Smooth muscle cell (in vitro differentiated cells): ENCODE measurements around the gene GPR135. TPM values are rescaled to one million over a fixed set of nuclear protein-coding genes. Genes with fewer than 3 reads are reported as not detected.

ENCODE experiments used
- DNase-seq: peaks from one replicate; lab custom pipeline; 2025; ENCODE audit not compliant: unreplicated experiment; lab: John Stamatoyannopoulos, UW
- H2AFZ ChIP-seq: fragments of 200-600 bp; sonication (generic); 2 replicates; pipeline ENCODE4 v1.6.0; 2016; ENCODE audit warnings: antibody characterized with exemption, low read depth, mild to moderate bottlenecking
- H3F3A ChIP-seq: fragments of 200-600 bp; sonication (generic); 2 replicates; pipeline ENCODE4 v1.6.0; 2017; ENCODE audit warnings: antibody characterized with exemption, low read depth
- H3K27ac ChIP-seq: fragments of 200-600 bp; sonication (generic); 2 replicates; pipeline ENCODE4 v1.5.1; 2016; ENCODE audit warnings: low read depth, mild to moderate bottlenecking
- H3K27me3 ChIP-seq: fragments of 200-600 bp; sonication (generic); 2 replicates; pipeline ENCODE4 v1.6.1; 2016; ENCODE audit warnings: low read depth, mild to moderate bottlenecking
- H3K36me3 ChIP-seq: fragments of 200-600 bp; sonication (generic); 2 replicates; pipeline ENCODE4 v1.5.1; 2016; ENCODE audit warnings: low read depth
- H3K4me1 ChIP-seq: fragments of 200-600 bp; sonication (generic); 2 replicates; pipeline ENCODE4 v1.5.1; 2016; ENCODE audit warnings: low read depth
- H3K4me2 ChIP-seq: fragments of 200-600 bp; sonication (generic); 2 replicates; pipeline ENCODE4 v1.6.0; 2016; ENCODE audit warnings: mild to moderate bottlenecking
- H3K4me3 ChIP-seq: fragments of 200-600 bp; sonication (generic); 2 replicates; pipeline ENCODE4 v1.5.1; 2016; ENCODE audit warnings: mild to moderate bottlenecking
- H3K79me2 ChIP-seq: fragments of 200-600 bp; sonication (generic); 2 replicates; pipeline ENCODE4 v1.6.0; 2016; ENCODE audit warnings: low read depth, mild to moderate bottlenecking
- H3K9ac ChIP-seq: fragments of 200-600 bp; sonication (generic); 2 replicates; pipeline ENCODE4 v1.6.0; 2016; ENCODE audit warnings: low read depth
- H3K9me3 ChIP-seq: fragments of 200-600 bp; sonication (generic); replicated peaks from 2 replicates; pipeline ENCODE4 v1.5.1; 2016; ENCODE audit warnings: low read depth
- H4K20me1 ChIP-seq: fragments of 200-600 bp; sonication (generic); 2 replicates; pipeline ENCODE4 v1.6.0; 2016; ENCODE audit warnings: low read depth
- WGBS: methylation state at CpG from one replicate; pipeline ENCODE4 v1.1.7; 2016; ENCODE audit warnings: low lambda C conversion rate; 5-methylcytosine and 5-hydroxymethylcytosine counted together
- polyA plus RNA-seq: library from polyadenylated mRNA; unstranded; fragments of >200 nt; fragmentation: Nextera tagmentation; extraction: Ambion mirVana; gene quantifications from 2 replicates; pipeline ENCODE4 v1.2.1, GENCODE V29; 2016
- total RNA-seq: library from RNA; depleted of rRNA; stranded (reverse); fragments of >200 nt; gene quantifications from 2 replicates; pipeline ENCODE4 v1.2.3, GENCODE V29; 2014
- TF ChIP-seq, protein P1 (sequence below): fragments of 200-600 bp; sonication (generic); IDR thresholded peaks from 2 replicates; pipeline ENCODE4 v1.5.1; 2017; ENCODE audit warnings: borderline replicate concordance, mild to moderate bottlenecking, antibody characterized with exemption; ENCODE audit not compliant: insufficient read depth, poor library complexity, severe bottlenecking

Gene GPR135
- total and polyA plus RNA-seq, 2 experiments from 2014 or later = 1.1 to 2.1 TPM

DNA sequence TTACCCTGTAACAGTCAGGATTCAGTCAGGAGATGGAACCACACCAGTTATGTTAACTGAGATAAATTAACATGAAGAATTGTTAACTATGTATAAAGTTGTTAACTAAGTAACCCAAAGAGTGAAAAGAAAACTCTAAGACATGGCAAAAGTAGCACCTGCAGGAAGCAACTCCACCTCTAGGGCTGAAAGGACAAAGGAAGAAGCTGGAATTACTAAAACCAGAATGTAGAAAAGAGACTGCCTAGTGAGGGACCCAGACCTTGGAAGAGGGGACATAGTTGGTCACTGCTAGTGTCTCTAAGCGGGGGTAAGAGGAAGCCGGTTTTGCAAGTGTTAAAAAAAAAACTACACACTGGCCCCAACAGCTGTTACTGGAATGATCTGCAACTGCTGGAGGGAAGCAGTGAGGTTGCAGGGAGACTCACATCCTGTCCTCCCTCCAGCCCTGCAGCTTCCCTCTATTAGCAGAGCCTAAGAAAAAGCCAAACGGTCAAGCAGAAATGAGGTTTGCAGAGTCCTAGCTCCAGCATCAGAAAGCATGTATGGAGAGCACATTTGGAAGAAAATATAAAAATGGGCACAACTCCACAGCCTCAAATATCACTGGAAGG, 39.8 kb downstream of the GPR135 start:
- H3F3A ChIP-seq = no peaks in the 10 kb centered on the region
- no peak overlapping the region for H3K4me2 ChIP-seq
- H3K4me3 ChIP-seq = no peak overlapping the region
- H3K79me2 ChIP-seq = no peaks in the 10 kb centered on the region
- H3K36me3 ChIP-seq = no peaks in the 10 kb centered on the region
- no peaks in the 10 kb centered on the region for H3K9me3 ChIP-seq
- H3K4me1 ChIP-seq = no peaks in the 10 kb centered on the region
- TF ChIP-seq, protein P1, sequence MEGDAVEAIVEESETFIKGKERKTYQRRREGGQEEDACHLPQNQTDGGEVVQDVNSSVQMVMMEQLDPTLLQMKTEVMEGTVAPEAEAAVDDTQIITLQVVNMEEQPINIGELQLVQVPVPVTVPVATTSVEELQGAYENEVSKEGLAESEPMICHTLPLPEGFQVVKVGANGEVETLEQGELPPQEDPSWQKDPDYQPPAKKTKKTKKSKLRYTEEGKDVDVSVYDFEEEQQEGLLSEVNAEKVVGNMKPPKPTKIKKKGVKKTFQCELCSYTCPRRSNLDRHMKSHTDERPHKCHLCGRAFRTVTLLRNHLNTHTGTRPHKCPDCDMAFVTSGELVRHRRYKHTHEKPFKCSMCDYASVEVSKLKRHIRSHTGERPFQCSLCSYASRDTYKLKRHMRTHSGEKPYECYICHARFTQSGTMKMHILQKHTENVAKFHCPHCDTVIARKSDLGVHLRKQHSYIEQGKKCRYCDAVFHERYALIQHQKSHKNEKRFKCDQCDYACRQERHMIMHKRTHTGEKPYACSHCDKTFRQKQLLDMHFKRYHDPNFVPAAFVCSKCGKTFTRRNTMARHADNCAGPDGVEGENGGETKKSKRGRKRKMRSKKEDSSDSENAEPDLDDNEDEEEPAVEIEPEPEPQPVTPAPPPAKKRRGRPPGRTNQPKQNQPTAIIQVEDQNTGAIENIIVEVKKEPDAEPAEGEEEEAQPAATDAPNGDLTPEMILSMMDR = no peak
- no peaks in the 10 kb centered on the region for H4K20me1 ChIP-seq
- WGBS = 40% methylated on average over 3 of the region's 3 CpGs
- DNase-seq = no peak
- H2AFZ ChIP-seq = no peak overlapping the region
- no peaks in the 10 kb centered on the region for H3K27me3 ChIP-seq
- no peak overlapping the region for H3K27ac ChIP-seq
- H3K9ac ChIP-seq = no peak overlapping the region

DNA sequence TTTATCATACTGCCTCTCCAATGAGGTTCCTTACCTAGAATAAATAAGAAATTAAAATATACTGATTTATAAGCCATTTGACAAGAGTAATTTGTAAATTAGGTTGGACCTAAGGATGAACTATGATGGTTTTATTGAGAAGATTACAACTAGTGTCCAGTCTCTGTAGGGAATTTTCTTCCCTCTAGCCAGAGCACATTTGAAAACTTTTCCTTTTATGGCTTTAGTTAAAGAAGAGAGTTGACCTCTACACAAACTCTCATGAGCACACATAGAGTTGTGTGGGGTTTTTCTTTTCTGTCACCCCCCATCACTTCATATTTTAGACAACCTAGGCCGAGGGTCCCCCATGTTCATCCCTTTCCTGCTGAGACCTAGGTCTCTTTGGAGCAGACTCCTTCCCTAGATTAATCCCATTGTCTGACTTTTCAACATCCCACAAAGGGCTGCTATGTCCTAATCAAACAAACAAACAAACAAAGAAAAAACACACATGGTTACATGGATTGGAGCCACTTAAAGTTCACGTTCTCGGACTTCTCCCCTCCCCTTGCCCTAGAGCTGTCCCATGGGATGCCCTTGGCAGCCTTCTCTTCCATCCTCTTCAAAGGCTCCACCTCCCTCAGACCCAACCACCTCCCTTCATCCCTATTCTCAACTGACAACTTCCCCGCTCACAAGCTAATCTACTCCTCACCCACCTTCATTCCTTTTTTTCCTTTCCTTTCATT, 40.7 kb downstream of the GPR135 start:
- TF ChIP-seq, protein P1 = no peak
- no peak for DNase-seq
- Histone ChIP-seq H3K36me3 (no peaks in the 10 kb centered on the region), H3K79me2 (no peaks in the 10 kb centered on the region), H3K4me1 (no peaks in the 10 kb centered on the region), H3K4me2 (no peak overlapping the region), H3F3A (no peaks in the 10 kb centered on the region), H4K20me1 (no peaks in the 10 kb centered on the region), H3K27ac (no peak overlapping the region), H2AFZ (no peak overlapping the region), H3K9ac (no peak overlapping the region), H3K27me3 (no peaks in the 10 kb centered on the region), H3K4me3 (no peak overlapping the region), H3K9me3 (no peaks in the 10 kb centered on the region)
- WGBS = 83% methylated on average over 4 of the region's 4 CpGs

DNA sequence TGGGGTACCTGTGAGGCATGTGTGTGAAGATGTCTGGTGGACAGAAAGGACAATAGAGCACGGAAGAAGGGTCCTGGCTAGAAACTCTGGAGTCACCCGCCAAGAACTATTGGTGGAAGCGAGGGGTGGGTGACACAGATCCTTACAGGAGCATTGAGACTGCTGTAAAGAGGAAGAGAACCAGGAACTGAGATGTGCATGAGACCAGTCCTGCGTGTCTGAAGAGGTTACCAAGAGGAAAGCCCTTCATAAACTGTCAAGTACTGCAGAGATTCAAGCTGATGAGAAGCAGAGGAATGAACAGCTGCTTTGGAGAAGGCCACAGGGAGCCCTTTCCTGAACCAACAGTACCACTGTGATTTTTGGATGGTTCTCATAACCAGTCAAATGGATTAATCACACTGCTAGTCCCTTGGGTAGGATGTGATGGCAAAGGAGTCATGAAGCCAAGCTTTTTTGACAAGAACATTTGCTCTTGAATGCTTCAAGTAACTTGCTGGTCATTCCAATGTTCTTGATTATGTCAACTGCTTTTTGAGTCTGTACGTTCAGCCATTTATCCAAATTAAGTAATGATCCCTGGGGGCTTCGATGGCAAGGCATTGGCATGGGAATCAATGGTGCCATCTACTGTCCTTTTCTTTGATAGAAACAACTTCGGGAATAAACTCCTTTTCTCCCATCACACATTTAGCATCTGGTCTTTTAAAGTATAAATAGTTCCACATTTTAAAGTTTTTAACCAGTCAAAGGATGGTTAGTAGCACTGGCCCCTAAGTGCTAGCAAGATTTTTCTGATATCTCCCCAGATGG, 42.9 kb downstream of the GPR135 start:
- H3K9ac ChIP-seq = no peak overlapping the region
- 77% methylated on average over 7 of the region's 7 CpGs for WGBS
- no peak overlapping the region for H3K4me2 ChIP-seq
- H3F3A ChIP-seq = no peaks in the 10 kb centered on the region
- no peaks in the 10 kb centered on the region for H3K4me1 ChIP-seq
- no peaks in the 10 kb centered on the region for H3K79me2 ChIP-seq
- no peak overlapping the region for H3K27ac ChIP-seq
- no peak for DNase-seq
- no peak overlapping the region for H3K4me3 ChIP-seq
- no peaks in the 10 kb centered on the region for H4K20me1 ChIP-seq
- no peaks in the 10 kb centered on the region for H3K27me3 ChIP-seq
- H2AFZ ChIP-seq = no peak overlapping the region
- H3K9me3 ChIP-seq = no peaks in the 10 kb centered on the region
- H3K36me3 ChIP-seq = no peaks in the 10 kb centered on the region
- TF ChIP-seq, protein P1 = peak; percentile 7
